ENCODE measurements around the gene PANX2. TPM values are rescaled to one million over a fixed set of nuclear protein-coding genes. Genes with fewer than 3 reads are reported as not detected.

Gene PANX2
- total RNA-seq, 4 donors from 2014 or later = 1.4 to 4.3 (median 1.8) TPM

GRCh38 chr22:50175191-50175461 is 4.6 kb downstream of the PANX2 start:
- no peak overlapping the region for H3K4me3 ChIP-seq (ENCODE audit: low read depth, poor library complexity, severe bottlenecking)
- TF ChIP-seq POLR2A (IDR thresholded peaks at IDR 0.05) = no peak
- TF ChIP-seq, protein P1, sequence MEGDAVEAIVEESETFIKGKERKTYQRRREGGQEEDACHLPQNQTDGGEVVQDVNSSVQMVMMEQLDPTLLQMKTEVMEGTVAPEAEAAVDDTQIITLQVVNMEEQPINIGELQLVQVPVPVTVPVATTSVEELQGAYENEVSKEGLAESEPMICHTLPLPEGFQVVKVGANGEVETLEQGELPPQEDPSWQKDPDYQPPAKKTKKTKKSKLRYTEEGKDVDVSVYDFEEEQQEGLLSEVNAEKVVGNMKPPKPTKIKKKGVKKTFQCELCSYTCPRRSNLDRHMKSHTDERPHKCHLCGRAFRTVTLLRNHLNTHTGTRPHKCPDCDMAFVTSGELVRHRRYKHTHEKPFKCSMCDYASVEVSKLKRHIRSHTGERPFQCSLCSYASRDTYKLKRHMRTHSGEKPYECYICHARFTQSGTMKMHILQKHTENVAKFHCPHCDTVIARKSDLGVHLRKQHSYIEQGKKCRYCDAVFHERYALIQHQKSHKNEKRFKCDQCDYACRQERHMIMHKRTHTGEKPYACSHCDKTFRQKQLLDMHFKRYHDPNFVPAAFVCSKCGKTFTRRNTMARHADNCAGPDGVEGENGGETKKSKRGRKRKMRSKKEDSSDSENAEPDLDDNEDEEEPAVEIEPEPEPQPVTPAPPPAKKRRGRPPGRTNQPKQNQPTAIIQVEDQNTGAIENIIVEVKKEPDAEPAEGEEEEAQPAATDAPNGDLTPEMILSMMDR (IDR thresholded peaks at IDR 0.05) = no peak
- WGBS, 2 donors = 83 to 85% methylated on average over 5 to 6 of the region's 6 CpGs

DNA sequence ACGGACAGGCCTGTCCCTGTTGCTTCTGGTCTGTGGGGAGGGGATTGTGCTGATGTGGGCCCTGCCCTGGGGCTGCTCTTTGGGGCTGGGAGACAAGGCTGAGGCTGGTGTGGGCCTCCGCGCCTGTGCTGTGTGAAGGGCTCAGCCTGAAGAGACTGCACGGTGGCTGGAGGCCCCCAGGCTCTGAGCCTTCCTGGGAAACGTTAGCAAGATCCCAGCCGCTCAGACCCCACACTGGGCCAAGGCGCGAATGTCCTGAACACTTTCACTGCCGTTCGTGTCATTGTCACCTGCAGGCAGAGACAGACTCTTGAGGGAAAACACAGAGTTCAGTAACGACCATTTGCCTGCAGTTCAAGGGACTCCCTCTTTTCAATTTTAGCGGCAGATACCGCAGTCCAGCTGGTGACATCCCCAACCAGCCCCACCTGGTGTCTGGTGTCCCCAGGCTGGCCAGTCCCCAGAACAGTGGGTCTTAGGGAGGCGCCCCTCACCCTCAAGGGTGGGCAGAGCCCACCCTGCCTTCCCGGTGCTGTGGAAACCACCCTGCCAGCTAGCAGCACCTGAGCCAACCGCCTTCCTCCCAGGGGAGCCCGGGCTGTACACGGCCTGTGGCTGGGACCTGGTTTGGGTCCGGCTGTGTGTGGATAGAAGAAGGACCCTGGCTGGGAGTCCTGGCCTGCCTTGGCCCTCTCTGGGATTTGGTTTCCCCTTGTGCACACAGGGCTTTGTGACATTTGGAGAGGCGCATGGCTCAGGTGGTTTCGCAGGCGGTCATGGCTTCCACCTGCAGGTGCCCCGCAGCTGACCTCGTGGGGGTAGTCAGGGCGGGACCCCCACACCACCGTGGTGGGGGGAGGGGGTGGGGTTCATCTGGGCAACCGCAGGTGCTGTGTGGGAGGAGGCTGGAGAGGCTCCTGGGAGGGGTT is 5.7 kb downstream of the PANX2 start:
- TF ChIP-seq, protein P1 (IDR thresholded peaks at IDR 0.05) = no peak
- TF ChIP-seq POLR2A (IDR thresholded peaks at IDR 0.05) = no peak
- no peak overlapping the region for H3K4me3 ChIP-seq (ENCODE audit: low read depth, poor library complexity, severe bottlenecking)
- no peak for DNase-seq (ENCODE audit: low spot score in 2 of 2)
- 78 to 81% methylated on average over 25 to 26 of the region's 27 CpGs for WGBS, 2 donors
- intact Hi-C loops (cut with DNase I; ENCODE audit: low total_unique reads) = no loop called here

More at GRCh38 chr22:50175191-50175461, 4.6 kb downstream of the PANX2 start:
- DNase-seq (ENCODE audit: low spot score in 2 of 2) = no peak
- intact Hi-C loops (cut with DNase I; ENCODE audit: low total_unique reads) = no loop called here

DNA sequence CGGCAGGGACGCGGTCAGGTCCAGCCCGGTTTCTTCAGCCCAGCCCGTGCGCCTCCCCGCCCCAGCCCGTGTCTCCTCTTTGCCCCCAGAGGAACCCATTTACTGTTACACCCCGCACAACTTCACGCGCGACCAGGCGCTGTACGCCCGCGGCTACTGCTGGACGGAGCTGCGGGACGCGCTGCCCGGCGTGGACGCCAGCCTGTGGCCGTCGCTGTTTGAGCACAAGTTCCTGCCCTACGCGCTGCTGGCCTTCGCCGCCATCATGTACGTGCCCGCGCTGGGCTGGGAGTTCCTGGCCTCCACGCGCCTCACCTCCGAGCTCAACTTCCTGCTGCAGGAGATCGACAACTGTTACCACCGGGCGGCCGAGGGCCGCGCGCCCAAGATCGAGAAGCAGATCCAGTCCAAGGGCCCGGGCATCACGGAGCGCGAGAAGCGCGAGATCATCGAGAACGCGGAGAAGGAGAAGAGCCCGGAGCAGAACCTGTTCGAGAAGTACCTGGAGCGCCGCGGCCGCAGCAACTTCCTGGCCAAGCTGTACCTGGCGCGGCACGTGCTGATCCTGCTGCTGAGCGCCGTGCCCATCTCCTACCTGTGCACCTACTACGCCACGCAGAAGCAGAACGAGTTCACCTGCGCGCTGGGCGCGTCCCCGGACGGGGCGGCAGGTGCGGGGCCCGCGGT is 6.5 kb downstream of the PANX2 start:
- no peak overlapping the region for H3K4me3 ChIP-seq (ENCODE audit: low read depth, poor library complexity, severe bottlenecking)
- intact Hi-C loops (cut with DNase I; ENCODE audit: low total_unique reads) = no loop called here
- DNase-seq (ENCODE audit: low spot score in 2 of 2) = no peak
- TF ChIP-seq, protein P1 (IDR thresholded peaks at IDR 0.05) = no peak
- TF ChIP-seq POLR2A (IDR thresholded peaks at IDR 0.05) = no peak
- 95 to 96% methylated on average over 75 to 76 of the region's 76 CpGs for WGBS, 2 donors

GRCh38 chr22:50177537-50178470 is 7.3 kb downstream of the PANX2 start:
- intact Hi-C loops (cut with DNase I; ENCODE audit: low total_unique reads) = no loop called here
- 69% methylated on average over 96 to 97 of the region's 98 CpGs for WGBS, 2 donors
- TF ChIP-seq, protein P1 (IDR thresholded peaks at IDR 0.05) = no peak
- DNase-seq (ENCODE audit: low spot score in 2 of 2) = no peak
- no peak overlapping the region for H3K4me3 ChIP-seq (ENCODE audit: low read depth, poor library complexity, severe bottlenecking)

DNA sequence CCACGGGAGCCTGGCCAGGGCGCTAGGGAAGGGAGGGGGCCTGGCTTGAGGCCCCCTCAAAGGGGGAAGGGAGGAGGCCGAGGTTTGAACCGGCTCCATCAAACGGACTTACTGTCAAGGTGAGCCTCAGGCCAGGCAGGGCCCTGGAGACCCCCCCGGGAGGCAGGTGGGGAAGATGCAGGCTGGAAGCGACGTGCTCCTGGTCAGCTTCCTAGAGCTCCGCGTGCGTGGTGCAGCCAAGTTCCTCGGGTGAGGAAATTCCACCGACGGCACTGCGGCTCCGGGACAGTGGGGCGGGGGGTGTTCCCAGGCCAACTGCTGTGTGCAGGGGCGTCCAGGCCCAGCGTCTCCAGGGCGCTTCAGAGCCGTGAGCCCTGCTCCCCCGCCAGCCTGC is 7.9 kb downstream of the PANX2 start:
- no peak for DNase-seq (ENCODE audit: low spot score in 2 of 2)
- no peak for TF ChIP-seq POLR2A (IDR thresholded peaks at IDR 0.05)
- TF ChIP-seq, protein P1 (IDR thresholded peaks at IDR 0.05) = no peak
- WGBS, 2 donors = 54 to 68% methylated on average over 19 to 22 of the region's 22 CpGs
- intact Hi-C loops (cut with DNase I; ENCODE audit: low total_unique reads) = no loop called here
- no peak overlapping the region for H3K4me3 ChIP-seq (ENCODE audit: low read depth, poor library complexity, severe bottlenecking)
